Measurements from ENCODE around the gene POLR2F.
A peak's percentile ranks its signal among the peaks of the same experiment; 100 is the strongest.

The POLR2F gene

GRCh38 chr22:38009000-38009806 is 55.7 kb downstream of the POLR2F start:
- no peak for DNase-seq

- no peak for DNase-seq
These were observed 59.1 kb downstream of the POLR2F start for GRCh38 chr22:38012604-38013072.

DNA sequence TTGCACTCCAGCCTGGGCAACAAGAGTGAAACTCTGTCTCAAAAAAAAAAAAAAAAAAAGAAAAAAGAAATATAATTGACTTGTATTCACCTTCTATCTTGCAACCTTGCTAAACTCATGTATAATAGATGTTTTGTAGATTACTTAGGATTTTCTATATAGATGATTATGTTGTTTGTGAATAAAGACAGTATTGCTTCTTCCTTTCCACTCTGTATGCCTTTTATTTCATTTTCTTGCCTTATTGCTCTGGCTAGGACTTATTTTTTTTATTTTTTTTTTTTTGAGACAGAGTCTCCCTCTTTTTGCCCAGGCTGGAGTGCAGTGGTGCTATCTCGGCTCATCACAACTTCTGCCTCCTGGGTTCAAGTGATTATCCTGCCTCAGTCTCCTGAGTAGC is 60.6 kb downstream of the POLR2F start:
- DNase-seq: no peak

- DNase-seq: peak; percentile 63
These were observed 63.0 kb downstream of the POLR2F start for GRCh38 chr22:38016182-38017151.

GRCh38 chr22:38017272-38017920 is 63.9 kb downstream of the POLR2F start:
- no peak for DNase-seq

GRCh38 chr22:38017939-38018885 is 64.7 kb downstream of the POLR2F start:
- DNase-seq: no peak

Data from eye (tissue), 1 donor.